Smooth muscle cell of the brain vasculature (primary cell): ENCODE data around the gene PLA2G4D.
A peak's percentile ranks its signal among the peaks of the same experiment; 100 is the strongest.

Experiments
- DNase-seq: peaks from one replicate; pipeline ENCODE4 v3.0.0-alpha.2; 2012; ENCODE audit warnings: low read depth, low spot score

Gene PLA2G4D

GRCh38 chr15:42072141-42072685 is 22.1 kb downstream of the PLA2G4D start:
- no peak for DNase-seq

- no peak for DNase-seq
These were observed 22.6 kb downstream of the PLA2G4D start for GRCh38 chr15:42071717-42072116.

- DNase-seq, result no peak
These were observed 23.4 kb downstream of the PLA2G4D start for GRCh38 chr15:42070976-42071350.

- no peak for DNase-seq
These were observed 23.9 kb downstream of the PLA2G4D start for GRCh38 chr15:42070279-42070975.

- DNase-seq, result no peak
These were observed 24.7 kb downstream of the PLA2G4D start for GRCh38 chr15:42069496-42070278.

GRCh38 chr15:42069025-42069424 is 25.3 kb downstream of the PLA2G4D start:
- DNase-seq, result no peak

- DNase-seq, result no peak
These were observed 25.8 kb downstream of the PLA2G4D start for GRCh38 chr15:42068601-42069000.

GRCh38 chr15:42066764-42067415 is 27.5 kb downstream of the PLA2G4D start:
- no peak for DNase-seq

GRCh38 chr15:42065468-42065867 is 28.9 kb downstream of the PLA2G4D start:
- DNase-seq, result no peak

- no peak for DNase-seq
These were observed 29.3 kb downstream of the PLA2G4D start for GRCh38 chr15:42065033-42065432.

GRCh38 chr15:42064271-42064670 is 30.1 kb downstream of the PLA2G4D start:
- no peak for DNase-seq

- DNase-seq, result no peak
These were observed 31.1 kb downstream of the PLA2G4D start for GRCh38 chr15:42063122-42063848.

- DNase-seq, result no peak
These were observed 32.0 kb downstream of the PLA2G4D start for GRCh38 chr15:42062284-42062806.

GRCh38 chr15:42060797-42061196 is 33.6 kb downstream of the PLA2G4D start:
- DNase-seq, result no peak

GRCh38 chr15:42060477-42060763 is 33.9 kb downstream of the PLA2G4D start:
- DNase-seq, result no peak

- DNase-seq, result no peak
These were observed 34.5 kb downstream of the PLA2G4D start for GRCh38 chr15:42059661-42060476.

- no peak for DNase-seq
These were observed 35.6 kb downstream of the PLA2G4D start for GRCh38 chr15:42058791-42059190.

GRCh38 chr15:42057799-42058646 is 36.3 kb downstream of the PLA2G4D start:
- DNase-seq, result no peak

- peak; percentile 13 for DNase-seq
These were observed 37.2 kb downstream of the PLA2G4D start for GRCh38 chr15:42056934-42057798.
